Measurements from ENCODE around the gene DONSON. TPM values are rescaled to one million over a fixed set of nuclear protein-coding genes. Genes with fewer than 3 reads are reported as not detected.

DONSON gene
- total and polyA plus RNA-seq, 2 of the 8 experiments (the other 6 are each of a cell fraction or from before 2014, with no cell fraction given), result 21.9 to 32.5 TPM

DNA sequence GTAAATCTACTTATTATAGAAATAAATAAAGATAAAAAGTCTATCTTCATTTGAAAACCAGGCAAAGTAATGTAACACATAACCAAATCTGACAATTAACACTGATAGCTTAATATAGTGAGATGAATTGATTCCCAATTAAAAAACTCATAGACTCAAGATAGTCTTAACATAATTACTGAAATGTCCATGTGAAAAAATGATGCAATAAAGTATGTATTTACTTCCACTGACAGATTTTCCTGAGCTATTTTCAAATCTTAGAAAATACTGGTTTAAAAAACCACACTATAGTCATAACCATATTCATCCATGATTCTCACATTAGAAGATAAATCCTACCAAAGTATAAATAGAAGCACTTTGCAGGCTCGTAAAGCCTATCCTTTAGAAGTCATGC lies 9.6 kb upstream of the DONSON start (continued):
- TF ChIP-seq, protein P1, sequence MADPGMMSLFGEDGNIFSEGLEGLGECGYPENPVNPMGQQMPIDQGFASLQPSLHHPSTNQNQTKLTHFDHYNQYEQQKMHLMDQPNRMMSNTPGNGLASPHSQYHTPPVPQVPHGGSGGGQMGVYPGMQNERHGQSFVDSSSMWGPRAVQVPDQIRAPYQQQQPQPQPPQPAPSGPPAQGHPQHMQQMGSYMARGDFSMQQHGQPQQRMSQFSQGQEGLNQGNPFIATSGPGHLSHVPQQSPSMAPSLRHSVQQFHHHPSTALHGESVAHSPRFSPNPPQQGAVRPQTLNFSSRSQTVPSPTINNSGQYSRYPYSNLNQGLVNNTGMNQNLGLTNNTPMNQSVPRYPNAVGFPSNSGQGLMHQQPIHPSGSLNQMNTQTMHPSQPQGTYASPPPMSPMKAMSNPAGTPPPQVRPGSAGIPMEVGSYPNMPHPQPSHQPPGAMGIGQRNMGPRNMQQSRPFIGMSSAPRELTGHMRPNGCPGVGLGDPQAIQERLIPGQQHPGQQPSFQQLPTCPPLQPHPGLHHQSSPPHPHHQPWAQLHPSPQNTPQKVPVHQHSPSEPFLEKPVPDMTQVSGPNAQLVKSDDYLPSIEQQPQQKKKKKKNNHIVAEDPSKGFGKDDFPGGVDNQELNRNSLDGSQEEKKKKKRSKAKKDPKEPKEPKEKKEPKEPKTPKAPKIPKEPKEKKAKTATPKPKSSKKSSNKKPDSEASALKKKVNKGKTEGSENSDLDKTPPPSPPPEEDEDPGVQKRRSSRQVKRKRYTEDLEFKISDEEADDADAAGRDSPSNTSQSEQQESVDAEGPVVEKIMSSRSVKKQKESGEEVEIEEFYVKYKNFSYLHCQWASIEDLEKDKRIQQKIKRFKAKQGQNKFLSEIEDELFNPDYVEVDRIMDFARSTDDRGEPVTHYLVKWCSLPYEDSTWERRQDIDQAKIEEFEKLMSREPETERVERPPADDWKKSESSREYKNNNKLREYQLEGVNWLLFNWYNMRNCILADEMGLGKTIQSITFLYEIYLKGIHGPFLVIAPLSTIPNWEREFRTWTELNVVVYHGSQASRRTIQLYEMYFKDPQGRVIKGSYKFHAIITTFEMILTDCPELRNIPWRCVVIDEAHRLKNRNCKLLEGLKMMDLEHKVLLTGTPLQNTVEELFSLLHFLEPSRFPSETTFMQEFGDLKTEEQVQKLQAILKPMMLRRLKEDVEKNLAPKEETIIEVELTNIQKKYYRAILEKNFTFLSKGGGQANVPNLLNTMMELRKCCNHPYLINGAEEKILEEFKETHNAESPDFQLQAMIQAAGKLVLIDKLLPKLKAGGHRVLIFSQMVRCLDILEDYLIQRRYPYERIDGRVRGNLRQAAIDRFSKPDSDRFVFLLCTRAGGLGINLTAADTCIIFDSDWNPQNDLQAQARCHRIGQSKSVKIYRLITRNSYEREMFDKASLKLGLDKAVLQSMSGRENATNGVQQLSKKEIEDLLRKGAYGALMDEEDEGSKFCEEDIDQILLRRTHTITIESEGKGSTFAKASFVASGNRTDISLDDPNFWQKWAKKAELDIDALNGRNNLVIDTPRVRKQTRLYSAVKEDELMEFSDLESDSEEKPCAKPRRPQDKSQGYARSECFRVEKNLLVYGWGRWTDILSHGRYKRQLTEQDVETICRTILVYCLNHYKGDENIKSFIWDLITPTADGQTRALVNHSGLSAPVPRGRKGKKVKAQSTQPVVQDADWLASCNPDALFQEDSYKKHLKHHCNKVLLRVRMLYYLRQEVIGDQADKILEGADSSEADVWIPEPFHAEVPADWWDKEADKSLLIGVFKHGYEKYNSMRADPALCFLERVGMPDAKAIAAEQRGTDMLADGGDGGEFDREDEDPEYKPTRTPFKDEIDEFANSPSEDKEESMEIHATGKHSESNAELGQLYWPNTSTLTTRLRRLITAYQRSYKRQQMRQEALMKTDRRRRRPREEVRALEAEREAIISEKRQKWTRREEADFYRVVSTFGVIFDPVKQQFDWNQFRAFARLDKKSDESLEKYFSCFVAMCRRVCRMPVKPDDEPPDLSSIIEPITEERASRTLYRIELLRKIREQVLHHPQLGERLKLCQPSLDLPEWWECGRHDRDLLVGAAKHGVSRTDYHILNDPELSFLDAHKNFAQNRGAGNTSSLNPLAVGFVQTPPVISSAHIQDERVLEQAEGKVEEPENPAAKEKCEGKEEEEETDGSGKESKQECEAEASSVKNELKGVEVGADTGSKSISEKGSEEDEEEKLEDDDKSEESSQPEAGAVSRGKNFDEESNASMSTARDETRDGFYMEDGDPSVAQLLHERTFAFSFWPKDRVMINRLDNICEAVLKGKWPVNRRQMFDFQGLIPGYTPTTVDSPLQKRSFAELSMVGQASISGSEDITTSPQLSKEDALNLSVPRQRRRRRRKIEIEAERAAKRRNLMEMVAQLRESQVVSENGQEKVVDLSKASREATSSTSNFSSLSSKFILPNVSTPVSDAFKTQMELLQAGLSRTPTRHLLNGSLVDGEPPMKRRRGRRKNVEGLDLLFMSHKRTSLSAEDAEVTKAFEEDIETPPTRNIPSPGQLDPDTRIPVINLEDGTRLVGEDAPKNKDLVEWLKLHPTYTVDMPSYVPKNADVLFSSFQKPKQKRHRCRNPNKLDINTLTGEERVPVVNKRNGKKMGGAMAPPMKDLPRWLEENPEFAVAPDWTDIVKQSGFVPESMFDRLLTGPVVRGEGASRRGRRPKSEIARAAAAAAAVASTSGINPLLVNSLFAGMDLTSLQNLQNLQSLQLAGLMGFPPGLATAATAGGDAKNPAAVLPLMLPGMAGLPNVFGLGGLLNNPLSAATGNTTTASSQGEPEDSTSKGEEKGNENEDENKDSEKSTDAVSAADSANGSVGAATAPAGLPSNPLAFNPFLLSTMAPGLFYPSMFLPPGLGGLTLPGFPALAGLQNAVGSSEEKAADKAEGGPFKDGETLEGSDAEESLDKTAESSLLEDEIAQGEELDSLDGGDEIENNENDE (IDR thresholded peaks at IDR 0.05; ENCODE audit: insufficient replicate concordance, low read length), result no peak
- TF ChIP-seq NANOG (IDR thresholded peaks at IDR 0.05; ENCODE audit: insufficient read depth, low read depth, low read length, poor library complexity, severe bottlenecking), result no peak
- TF ChIP-seq GTF2F1 (IDR thresholded peaks at IDR 0.05; ENCODE audit: borderline replicate concordance, low read depth, low read length), result no peak
- TF ChIP-seq, protein P2, sequence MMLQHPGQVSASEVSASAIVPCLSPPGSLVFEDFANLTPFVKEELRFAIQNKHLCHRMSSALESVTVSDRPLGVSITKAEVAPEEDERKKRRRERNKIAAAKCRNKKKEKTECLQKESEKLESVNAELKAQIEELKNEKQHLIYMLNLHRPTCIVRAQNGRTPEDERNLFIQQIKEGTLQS (IDR thresholded peaks at IDR 0.05; ENCODE audit: insufficient read depth, low read depth, low read length), result no peak
- TF ChIP-seq HDAC2 (IDR thresholded peaks at IDR 0.05; ENCODE audit: borderline replicate concordance in 1 of 2, low read depth in 2 of 2, low read length in 2 of 2), result no peak
- TF ChIP-seq TAF1 (IDR thresholded peaks at IDR 0.05; ENCODE audit: low read depth, low read length), result no peak
- TF ChIP-seq RNF2 (IDR thresholded peaks at IDR 0.05; ENCODE audit: borderline replicate concordance, low read depth, low read length, missing control alignments, poor library complexity, severe bottlenecking), result no peak
- no peak for TF ChIP-seq POLR2A (IDR thresholded peaks at IDR 0.05; ENCODE audit: control extremely low read depth in 1 of 2, low read depth in 2 of 2, low read length in 2 of 2)
- no peak for TF ChIP-seq KDM5A (IDR thresholded peaks at IDR 0.05; ENCODE audit: low read length)
- TF ChIP-seq CREB1 (IDR thresholded peaks at IDR 0.05), result no peak
- no peak for TF ChIP-seq KDM1A (IDR thresholded peaks at IDR 0.05; ENCODE audit: borderline replicate concordance, low read length)
